HEK293 (cell line): ENCODE data around the gene BRWD1.

Source experiments
- KLF1 ChIP-seq: fragments of 450-650 bp; formaldehyde crosslinking; IDR thresholded peaks from 2 replicates; pipeline ENCODE4 v1.5.1; 2016; ENCODE audit warnings: missing biosample characterization, missing genetic modification characterization
- MZF1 ChIP-seq: fragments of 450-650 bp; formaldehyde crosslinking; IDR thresholded peaks from 2 replicates; pipeline ENCODE4 v1.5.1; 2017; ENCODE audit warnings: missing biosample characterization, missing genetic modification characterization, borderline replicate concordance
- RBAK ChIP-seq: fragments of 450-650 bp; formaldehyde crosslinking; IDR thresholded peaks from 2 replicates; pipeline ENCODE4 v1.5.1; 2016; ENCODE audit warnings: missing biosample characterization, missing genetic modification characterization
- SCRT2 ChIP-seq: fragments of 450-650 bp; formaldehyde crosslinking; IDR thresholded peaks from 2 replicates; pipeline ENCODE4 v1.5.1; 2016; ENCODE audit warnings: missing biosample characterization, missing genetic modification characterization
- SETDB1 ChIP-seq: IDR thresholded peaks from one replicate; pipeline ENCODE4 v1.6.1; 2017; ENCODE audit warnings: mild to moderate bottlenecking, low read length, moderate library complexity, mixed read lengths; ENCODE audit not compliant: insufficient read length
- SP2 ChIP-seq: fragments of 450-650 bp; formaldehyde crosslinking; IDR thresholded peaks from 2 replicates; pipeline ENCODE4 v1.5.1; 2016; ENCODE audit warnings: missing biosample characterization, missing genetic modification characterization
- SP3 ChIP-seq: fragments of 450-650 bp; formaldehyde crosslinking; IDR thresholded peaks from 2 replicates; pipeline ENCODE4 v1.5.1; 2016; ENCODE audit warnings: missing biosample characterization, missing genetic modification characterization
- SP7 ChIP-seq: fragments of 450-650 bp; formaldehyde crosslinking; IDR thresholded peaks from 2 replicates; pipeline ENCODE4 v1.5.1; 2016; ENCODE audit warnings: missing biosample characterization, missing genetic modification characterization
- TRIM28 ChIP-seq: IDR thresholded peaks from 2 replicates; pipeline ENCODE4 v1.6.1; 2011; ENCODE audit warnings: low read length, control low read depth, borderline replicate concordance
- ZBTB1 ChIP-seq: fragments of 450-650 bp; formaldehyde crosslinking; IDR thresholded peaks from 2 replicates; pipeline ENCODE4 v1.5.1; 2016; ENCODE audit warnings: missing biosample characterization, missing genetic modification characterization
- ZBTB20 ChIP-seq: fragments of 450-650 bp; formaldehyde crosslinking; IDR thresholded peaks from 2 replicates; pipeline ENCODE4 v1.5.1; 2016; ENCODE audit warnings: missing biosample characterization, missing genetic modification characterization
- ZFP3 ChIP-seq: fragments of 450-650 bp; formaldehyde crosslinking; IDR thresholded peaks from 2 replicates; pipeline ENCODE4 v1.5.1; 2016; ENCODE audit warnings: low read depth, missing biosample characterization, missing genetic modification characterization
- ZFP69B ChIP-seq: fragments of 450-650 bp; formaldehyde crosslinking; IDR thresholded peaks from 2 replicates; pipeline ENCODE4 v1.5.1; 2016; ENCODE audit warnings: missing biosample characterization, missing genetic modification characterization
- ZNF112 ChIP-seq: fragments of 450-650 bp; formaldehyde crosslinking; IDR thresholded peaks from 2 replicates; pipeline ENCODE4 v1.5.0; 2017; ENCODE audit warnings: missing biosample characterization, missing genetic modification characterization
- ZNF16 ChIP-seq: fragments of 450-650 bp; formaldehyde crosslinking; IDR thresholded peaks from 2 replicates; pipeline ENCODE4 v1.5.1; 2016; ENCODE audit warnings: low read depth, missing biosample characterization, missing genetic modification characterization
- ZNF223 ChIP-seq: fragments of 450-650 bp; formaldehyde crosslinking; IDR thresholded peaks from 2 replicates; pipeline ENCODE4 v1.5.1; 2016; ENCODE audit warnings: missing biosample characterization, missing genetic modification characterization
- ZNF366 ChIP-seq: fragments of 450-650 bp; formaldehyde crosslinking; conservative IDR thresholded peaks from 2 replicates; pipeline ENCODE4 v1.5.1; 2016; ENCODE audit warnings: missing biosample characterization, missing genetic modification characterization
- ZNF510 ChIP-seq: fragments of 450-650 bp; formaldehyde crosslinking; IDR thresholded peaks from 2 replicates; pipeline ENCODE4 v1.5.1; 2018; ENCODE audit warnings: mild to moderate bottlenecking, missing genetic modification characterization, missing biosample characterization; ENCODE audit not compliant: insufficient replicate concordance
- ZNF530 ChIP-seq: fragments of 450-650 bp; formaldehyde crosslinking; IDR thresholded peaks from 2 replicates; pipeline ENCODE4 v1.5.1; 2016; ENCODE audit warnings: low read depth, missing biosample characterization, missing genetic modification characterization
- ZNF558 ChIP-seq: fragments of 450-650 bp; formaldehyde crosslinking; IDR thresholded peaks from 2 replicates; pipeline ENCODE4 v1.5.1; 2016; ENCODE audit warnings: missing biosample characterization, missing genetic modification characterization
- ZNF624 ChIP-seq: fragments of 450-650 bp; formaldehyde crosslinking; IDR thresholded peaks from 2 replicates; pipeline ENCODE4 v1.5.1; 2017; ENCODE audit warnings: missing biosample characterization, missing genetic modification characterization
- ZNF654 ChIP-seq: fragments of 450-650 bp; formaldehyde crosslinking; IDR thresholded peaks from 2 replicates; pipeline ENCODE4 v1.5.1; 2016; ENCODE audit warnings: low read depth, missing biosample characterization, missing genetic modification characterization
- ZNF76 ChIP-seq: fragments of 450-650 bp; formaldehyde crosslinking; IDR thresholded peaks from 2 replicates; pipeline ENCODE4; 2016; ENCODE audit warnings: low read depth, missing biosample characterization, missing genetic modification characterization, borderline replicate concordance
- ZSCAN23 ChIP-seq: fragments of 450-650 bp; formaldehyde crosslinking; IDR thresholded peaks from 2 replicates; pipeline ENCODE4 v1.5.1; 2016; ENCODE audit warnings: missing biosample characterization, missing genetic modification characterization
- TF ChIP-seq, protein P1 (sequence below): fragments of 450-650 bp; formaldehyde crosslinking; IDR thresholded peaks from 2 replicates; pipeline ENCODE4 v1.5.1; 2016; ENCODE audit warnings: missing biosample characterization, missing genetic modification characterization
- TF ChIP-seq, protein P2 (sequence below): fragments of 450-650 bp; formaldehyde crosslinking; IDR thresholded peaks from 2 replicates; pipeline ENCODE4 v1.5.0; 2017; ENCODE audit warnings: missing biosample characterization, missing genetic modification characterization, borderline replicate concordance
- TF ChIP-seq, protein P3 (sequence below): fragments of 450-650 bp; formaldehyde crosslinking; IDR thresholded peaks from 2 replicates; pipeline ENCODE4 v1.5.1; 2016; ENCODE audit warnings: missing biosample characterization, missing genetic modification characterization, borderline replicate concordance
- TF ChIP-seq, protein P4 (sequence below): IDR thresholded peaks from 2 replicates; pipeline ENCODE4 v1.6.1; 2011; ENCODE audit warnings: mild to moderate bottlenecking, low read depth, low read length, borderline replicate concordance
- TF ChIP-seq, protein P5 (sequence below): fragments of 450-650 bp; IDR thresholded peaks from 2 replicates; pipeline ENCODE4 v1.5.1; 2018; ENCODE audit warnings: missing biosample characterization, missing genetic modification characterization
- TF ChIP-seq, protein P6 (sequence below): fragments of 450-650 bp; formaldehyde crosslinking; IDR thresholded peaks from 2 replicates; pipeline ENCODE4 v1.5.1; 2016; ENCODE audit warnings: missing biosample characterization, missing genetic modification characterization

Gene BRWD1

DNA sequence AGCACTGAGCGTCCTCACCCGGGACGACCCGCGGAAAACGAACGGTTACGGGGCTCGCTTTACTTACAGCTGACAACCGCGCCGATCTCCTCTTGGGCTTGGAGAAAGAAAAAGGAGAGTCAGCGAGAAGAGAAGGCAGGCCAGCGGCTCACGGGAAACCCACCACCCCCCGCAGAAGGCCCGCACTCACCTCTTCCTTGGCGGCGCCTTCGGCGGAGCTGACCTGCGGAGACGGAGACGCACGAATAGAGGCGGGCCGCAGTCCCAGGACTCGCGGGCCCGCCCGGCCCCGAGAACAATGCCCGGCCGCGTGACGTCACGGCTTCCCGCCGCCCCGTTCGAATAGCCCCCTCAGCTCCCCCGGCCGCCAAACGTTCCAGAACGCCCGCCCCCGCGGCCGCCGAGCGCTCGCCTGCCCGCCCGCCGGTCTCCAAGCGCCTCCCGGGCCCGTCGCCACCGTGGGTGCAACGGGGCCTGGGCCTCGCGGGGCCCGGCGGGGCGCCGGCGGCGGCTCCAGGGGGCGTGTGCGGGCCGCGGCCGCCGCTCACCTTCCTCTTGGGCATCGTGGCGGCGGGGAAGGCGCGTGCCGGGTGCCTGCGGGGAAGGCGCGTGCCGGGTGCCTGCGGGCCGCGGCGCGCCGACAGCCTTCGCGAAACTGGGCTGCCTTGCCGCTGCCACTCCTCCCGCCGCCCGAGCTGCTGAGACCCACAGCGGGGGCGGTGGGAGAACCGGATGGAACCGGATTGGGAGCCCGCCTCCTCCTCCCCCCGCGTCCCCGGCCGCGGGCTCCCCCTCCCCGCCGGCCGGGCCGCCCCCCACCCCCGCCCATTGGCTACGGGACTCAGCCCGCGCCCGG is 35.2 kb upstream of the BRWD1 start, which contains the start of gene HMGN1 (continued):
- no peak for TF ChIP-seq KLF1 (tag by site-specific recombination)
- no peak for TF ChIP-seq ZNF654
- TF ChIP-seq, protein P1, sequence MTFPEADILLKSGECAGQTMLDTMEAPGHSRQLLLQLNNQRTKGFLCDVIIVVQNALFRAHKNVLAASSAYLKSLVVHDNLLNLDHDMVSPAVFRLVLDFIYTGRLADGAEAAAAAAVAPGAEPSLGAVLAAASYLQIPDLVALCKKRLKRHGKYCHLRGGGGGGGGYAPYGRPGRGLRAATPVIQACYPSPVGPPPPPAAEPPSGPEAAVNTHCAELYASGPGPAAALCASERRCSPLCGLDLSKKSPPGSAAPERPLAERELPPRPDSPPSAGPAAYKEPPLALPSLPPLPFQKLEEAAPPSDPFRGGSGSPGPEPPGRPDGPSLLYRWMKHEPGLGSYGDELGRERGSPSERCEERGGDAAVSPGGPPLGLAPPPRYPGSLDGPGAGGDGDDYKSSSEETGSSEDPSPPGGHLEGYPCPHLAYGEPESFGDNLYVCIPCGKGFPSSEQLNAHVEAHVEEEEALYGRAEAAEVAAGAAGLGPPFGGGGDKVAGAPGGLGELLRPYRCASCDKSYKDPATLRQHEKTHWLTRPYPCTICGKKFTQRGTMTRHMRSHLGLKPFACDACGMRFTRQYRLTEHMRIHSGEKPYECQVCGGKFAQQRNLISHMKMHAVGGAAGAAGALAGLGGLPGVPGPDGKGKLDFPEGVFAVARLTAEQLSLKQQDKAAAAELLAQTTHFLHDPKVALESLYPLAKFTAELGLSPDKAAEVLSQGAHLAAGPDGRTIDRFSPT (tag by site-specific recombination), result no peak
- no peak for TF ChIP-seq ZNF530 (tag by site-specific recombination)
- no peak for TF ChIP-seq ZSCAN23
- TF ChIP-seq, protein P2, sequence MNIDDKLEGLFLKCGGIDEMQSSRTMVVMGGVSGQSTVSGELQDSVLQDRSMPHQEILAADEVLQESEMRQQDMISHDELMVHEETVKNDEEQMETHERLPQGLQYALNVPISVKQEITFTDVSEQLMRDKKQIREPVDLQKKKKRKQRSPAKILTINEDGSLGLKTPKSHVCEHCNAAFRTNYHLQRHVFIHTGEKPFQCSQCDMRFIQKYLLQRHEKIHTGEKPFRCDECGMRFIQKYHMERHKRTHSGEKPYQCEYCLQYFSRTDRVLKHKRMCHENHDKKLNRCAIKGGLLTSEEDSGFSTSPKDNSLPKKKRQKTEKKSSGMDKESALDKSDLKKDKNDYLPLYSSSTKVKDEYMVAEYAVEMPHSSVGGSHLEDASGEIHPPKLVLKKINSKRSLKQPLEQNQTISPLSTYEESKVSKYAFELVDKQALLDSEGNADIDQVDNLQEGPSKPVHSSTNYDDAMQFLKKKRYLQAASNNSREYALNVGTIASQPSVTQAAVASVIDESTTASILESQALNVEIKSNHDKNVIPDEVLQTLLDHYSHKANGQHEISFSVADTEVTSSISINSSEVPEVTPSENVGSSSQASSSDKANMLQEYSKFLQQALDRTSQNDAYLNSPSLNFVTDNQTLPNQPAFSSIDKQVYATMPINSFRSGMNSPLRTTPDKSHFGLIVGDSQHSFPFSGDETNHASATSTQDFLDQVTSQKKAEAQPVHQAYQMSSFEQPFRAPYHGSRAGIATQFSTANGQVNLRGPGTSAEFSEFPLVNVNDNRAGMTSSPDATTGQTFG (tag by site-specific recombination), result no peak
- no peak for TF ChIP-seq ZNF510
- TF ChIP-seq ZBTB1 (tag by site-specific recombination), result no peak
- TF ChIP-seq, protein P3, sequence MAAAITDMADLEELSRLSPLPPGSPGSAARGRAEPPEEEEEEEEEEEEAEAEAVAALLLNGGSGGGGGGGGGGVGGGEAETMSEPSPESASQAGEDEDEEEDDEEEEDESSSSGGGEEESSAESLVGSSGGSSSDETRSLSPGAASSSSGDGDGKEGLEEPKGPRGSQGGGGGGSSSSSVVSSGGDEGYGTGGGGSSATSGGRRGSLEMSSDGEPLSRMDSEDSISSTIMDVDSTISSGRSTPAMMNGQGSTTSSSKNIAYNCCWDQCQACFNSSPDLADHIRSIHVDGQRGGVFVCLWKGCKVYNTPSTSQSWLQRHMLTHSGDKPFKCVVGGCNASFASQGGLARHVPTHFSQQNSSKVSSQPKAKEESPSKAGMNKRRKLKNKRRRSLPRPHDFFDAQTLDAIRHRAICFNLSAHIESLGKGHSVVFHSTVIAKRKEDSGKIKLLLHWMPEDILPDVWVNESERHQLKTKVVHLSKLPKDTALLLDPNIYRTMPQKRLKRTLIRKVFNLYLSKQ, result no peak
- peak; percentile 66 for TF ChIP-seq SP2
- TF ChIP-seq SETDB1, result no peak
- TF ChIP-seq, protein P4, sequence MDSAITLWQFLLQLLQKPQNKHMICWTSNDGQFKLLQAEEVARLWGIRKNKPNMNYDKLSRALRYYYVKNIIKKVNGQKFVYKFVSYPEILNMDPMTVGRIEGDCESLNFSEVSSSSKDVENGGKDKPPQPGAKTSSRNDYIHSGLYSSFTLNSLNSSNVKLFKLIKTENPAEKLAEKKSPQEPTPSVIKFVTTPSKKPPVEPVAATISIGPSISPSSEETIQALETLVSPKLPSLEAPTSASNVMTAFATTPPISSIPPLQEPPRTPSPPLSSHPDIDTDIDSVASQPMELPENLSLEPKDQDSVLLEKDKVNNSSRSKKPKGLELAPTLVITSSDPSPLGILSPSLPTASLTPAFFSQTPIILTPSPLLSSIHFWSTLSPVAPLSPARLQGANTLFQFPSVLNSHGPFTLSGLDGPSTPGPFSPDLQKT, result no peak
- no peak for TF ChIP-seq RBAK (tag by site-specific recombination)
- no peak for TF ChIP-seq ZNF366 (tag by site-specific recombination)
- no peak for TF ChIP-seq ZNF223
- TF ChIP-seq, protein P5, sequence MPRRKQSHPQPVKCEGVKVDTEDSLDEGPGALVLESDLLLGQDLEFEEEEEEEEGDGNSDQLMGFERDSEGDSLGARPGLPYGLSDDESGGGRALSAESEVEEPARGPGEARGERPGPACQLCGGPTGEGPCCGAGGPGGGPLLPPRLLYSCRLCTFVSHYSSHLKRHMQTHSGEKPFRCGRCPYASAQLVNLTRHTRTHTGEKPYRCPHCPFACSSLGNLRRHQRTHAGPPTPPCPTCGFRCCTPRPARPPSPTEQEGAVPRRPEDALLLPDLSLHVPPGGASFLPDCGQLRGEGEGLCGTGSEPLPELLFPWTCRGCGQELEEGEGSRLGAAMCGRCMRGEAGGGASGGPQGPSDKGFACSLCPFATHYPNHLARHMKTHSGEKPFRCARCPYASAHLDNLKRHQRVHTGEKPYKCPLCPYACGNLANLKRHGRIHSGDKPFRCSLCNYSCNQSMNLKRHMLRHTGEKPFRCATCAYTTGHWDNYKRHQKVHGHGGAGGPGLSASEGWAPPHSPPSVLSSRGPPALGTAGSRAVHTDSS (tag by site-specific recombination), result no peak
- TF ChIP-seq ZFP3 (tag by site-specific recombination), result no peak
- TF ChIP-seq ZBTB20 (tag by site-specific recombination), result no peak
- no peak for TF ChIP-seq SP3 (tag by site-specific recombination)
- no peak for TF ChIP-seq ZNF112 (tag by site-specific recombination)
- TF ChIP-seq SCRT2 (tag by site-specific recombination), result no peak
- 0 out of 2 replicates have a peak, but pooled peaks have one; percentile 4 for TF ChIP-seq ZNF558 (tag by site-specific recombination)
- no peak for TF ChIP-seq ZNF16 (tag by site-specific recombination)
- TF ChIP-seq MZF1 (tag by site-specific recombination), result no peak
- no peak for TF ChIP-seq TRIM28
- TF ChIP-seq SP7 (tag by site-specific recombination), result peak; percentile 22
- no peak for TF ChIP-seq ZNF624 (tag by site-specific recombination)
- TF ChIP-seq ZNF76 (tag by site-specific recombination), result peak; percentile 81; the same call in 1 of the 2 replicates
- no peak for TF ChIP-seq ZFP69B (tag by site-specific recombination)
- TF ChIP-seq, protein P6, sequence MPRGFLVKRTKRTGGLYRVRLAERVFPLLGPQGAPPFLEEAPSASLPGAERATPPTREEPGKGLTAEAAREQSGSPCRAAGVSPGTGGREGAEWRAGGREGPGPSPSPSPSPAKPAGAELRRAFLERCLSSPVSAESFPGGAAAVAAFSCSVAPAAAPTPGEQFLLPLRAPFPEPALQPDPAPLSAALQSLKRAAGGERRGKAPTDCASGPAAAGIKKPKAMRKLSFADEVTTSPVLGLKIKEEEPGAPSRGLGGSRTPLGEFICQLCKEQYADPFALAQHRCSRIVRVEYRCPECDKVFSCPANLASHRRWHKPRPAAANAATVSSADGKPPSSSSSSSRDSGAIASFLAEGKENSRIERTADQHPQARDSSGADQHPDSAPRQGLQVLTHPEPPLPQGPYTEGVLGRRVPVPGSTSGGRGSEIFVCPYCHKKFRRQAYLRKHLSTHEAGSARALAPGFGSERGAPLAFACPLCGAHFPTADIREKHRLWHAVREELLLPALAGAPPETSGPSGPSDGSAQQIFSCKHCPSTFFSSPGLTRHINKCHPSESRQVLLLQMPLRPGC (tag by site-specific recombination), result no peak
